ENCODE results near the gene HPS4. TPM values are rescaled to one million over a fixed set of nuclear protein-coding genes. Genes with fewer than 3 reads are reported as not detected.
"Not testable (repeated sequence)": the region's sequence is repeated elsewhere in the genome, so short reads cannot be mapped to it uniquely, and the experiment has no call there.

HPS4 gene
- total RNA-seq, 1 experiment from 2014 or later, result 19.9 TPM

DNA sequence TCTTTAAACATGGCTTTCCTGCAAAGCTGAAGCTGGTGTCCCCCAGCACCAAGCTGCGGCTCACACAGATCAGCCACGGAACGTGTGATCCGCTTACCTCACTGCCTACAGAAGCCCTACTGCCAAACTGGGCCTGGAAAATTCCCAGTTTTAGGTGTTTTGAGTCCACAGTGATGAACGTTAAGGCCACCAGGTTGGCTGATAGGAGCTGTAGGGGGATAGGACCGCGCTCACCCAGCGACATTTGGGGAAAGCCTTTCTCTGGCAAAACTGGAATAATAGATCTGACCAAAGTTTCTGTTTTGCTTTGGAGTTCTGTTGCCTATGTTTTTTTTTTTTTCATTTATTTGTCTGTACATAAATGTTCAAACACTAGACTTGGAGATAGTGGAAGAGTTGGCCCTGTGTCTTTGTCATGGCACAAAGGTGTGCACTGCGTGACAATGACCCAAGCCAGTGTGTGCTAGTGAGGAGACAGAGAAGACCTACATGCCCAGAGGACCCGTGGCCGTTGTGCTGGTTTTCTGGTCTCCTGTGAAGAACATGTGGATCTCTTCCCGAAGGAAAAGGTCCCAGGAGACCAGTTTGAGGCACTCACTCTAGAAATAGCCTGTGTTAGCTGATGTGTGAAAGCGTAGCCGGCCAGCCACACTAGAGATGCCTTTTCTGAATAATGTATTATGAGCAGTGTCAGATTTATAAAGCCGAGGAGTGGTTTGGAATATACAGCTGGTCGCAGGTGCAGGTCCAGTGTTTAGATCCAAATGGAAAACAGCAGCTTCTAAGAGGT is 39.5 kb downstream of the HPS4 start:
- DNase-seq (no peak), ATAC-seq (no peak)
- POLR2A ChIA-PET (ENCODE audit: unreplicated experiment), result no interaction called here
- no peak overlapping the region for H3K4me2 ChIP-seq (ENCODE audit: low read length)
- BruUV-seq (replicated peaks), result no TSS peak
- no peaks in the 10 kb centered on the region for H4K20me1 ChIP-seq (ENCODE audit: low read length)
- CTCF ChIA-PET, result interaction anchor here (0.5 kb wide), 1 partner anchor 1262 kb away, joined by 11 read pairs; no protein-coding TSS in a partner anchor
- H3K4me1 ChIP-seq (ENCODE audit: insufficient read depth, low read length), result no peaks in the 10 kb centered on the region
- H3K9me2 ChIP-seq (replicated peaks; ENCODE audit: low read length), result no peaks in the 10 kb centered on the region
- TF ChIP-seq EZH2phosphoT487 (IDR thresholded peaks at IDR 0.05; ENCODE audit: borderline replicate concordance, low read length) (no peak), CTCF (conservative IDR thresholded peaks at IDR 0.05; ENCODE audit: low read depth, low read length) (no peak), EZH2 (IDR thresholded peaks at IDR 0.05; ENCODE audit: low read length, unreplicated experiment) (no peak)
- no peaks in the 10 kb centered on the region for H3K9me3 ChIP-seq (ENCODE audit: low read length)
- no peak overlapping the region for H3K9ac ChIP-seq (ENCODE audit: low read length)
- no peaks in the 10 kb centered on the region for H3F3A ChIP-seq (ENCODE audit: low read length, unreplicated experiment)
- no peak overlapping the region for H2AFZ ChIP-seq (ENCODE audit: low read length)
- no peaks in the 10 kb centered on the region for H3K36me3 ChIP-seq (ENCODE audit: low read depth, low read length)
- H3K27ac ChIP-seq (ENCODE audit: low read length), result no peak overlapping the region
- no peak overlapping the region for H3K4me3 ChIP-seq (ENCODE audit: low read length)
- no peaks in the 10 kb centered on the region for H3K79me2 ChIP-seq (ENCODE audit: low read length)
- intact Hi-C loops (cut with micrococcal nuclease), result no loop called here
- no peaks in the 10 kb centered on the region for H3K27me3 ChIP-seq (ENCODE audit: low read length)

DNA sequence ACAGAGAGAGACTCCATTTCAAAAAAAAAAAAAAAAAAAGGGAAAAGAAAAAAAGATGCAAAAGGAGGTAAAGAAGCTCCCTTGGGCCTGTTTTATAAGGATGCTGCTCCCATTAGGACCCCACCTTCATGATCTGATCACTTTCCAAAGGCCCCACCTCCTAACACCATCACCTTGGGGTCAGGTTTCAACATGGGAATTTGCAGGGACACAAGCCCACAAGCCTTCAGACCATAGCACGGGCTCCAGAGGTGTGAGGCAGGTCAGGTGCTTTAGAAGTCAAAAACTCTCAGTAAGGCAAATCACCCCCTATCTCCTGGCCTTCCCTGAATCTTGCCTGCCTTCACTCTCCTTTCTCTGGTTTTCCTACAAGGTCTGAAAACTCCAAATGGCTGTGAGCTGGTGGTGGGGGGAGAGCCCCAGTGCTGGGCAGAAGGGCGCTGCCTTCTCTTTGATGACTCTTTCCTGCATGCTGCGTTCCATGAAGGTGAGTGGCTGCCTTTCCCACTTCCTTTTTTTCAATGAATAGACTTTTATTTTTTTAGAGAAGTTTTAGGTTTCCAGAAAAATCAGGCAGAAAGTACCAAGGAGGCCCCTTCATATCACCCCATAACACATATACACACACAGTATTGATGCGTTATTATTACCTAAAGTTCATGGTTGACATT is 41.4 kb downstream of the HPS4 start:
- Histone ChIP-seq H3K36me3 (ENCODE audit: low read depth, low read length) (no peaks in the 10 kb centered on the region), H3K27ac (ENCODE audit: low read length) (no peak overlapping the region), H3K79me2 (ENCODE audit: low read length) (no peaks in the 10 kb centered on the region), H2AFZ (ENCODE audit: low read length) (no peak overlapping the region), H3F3A (ENCODE audit: low read length, unreplicated experiment) (no peaks in the 10 kb centered on the region), H3K4me2 (ENCODE audit: low read length) (no peak overlapping the region), H3K4me1 (ENCODE audit: insufficient read depth, low read length) (no peaks in the 10 kb centered on the region), H3K9ac (ENCODE audit: low read length) (no peak overlapping the region), H3K9me2 (replicated peaks; ENCODE audit: low read length) (no peaks in the 10 kb centered on the region), H3K27me3 (ENCODE audit: low read length) (no peaks in the 10 kb centered on the region), H3K4me3 (ENCODE audit: low read length) (no peak overlapping the region), H4K20me1 (ENCODE audit: low read length) (no peaks in the 10 kb centered on the region), H3K9me3 (ENCODE audit: low read length) (no peaks in the 10 kb centered on the region)
- ChIA-PET POLR2A (ENCODE audit: unreplicated experiment) (no interaction called here), CTCF (no interaction called here)
- TF ChIP-seq EZH2 (IDR thresholded peaks at IDR 0.05; ENCODE audit: low read length, unreplicated experiment) (no peak), EZH2phosphoT487 (IDR thresholded peaks at IDR 0.05; ENCODE audit: borderline replicate concordance, low read length) (no peak), CTCF (conservative IDR thresholded peaks at IDR 0.05; ENCODE audit: low read depth, low read length) (no peak)
- intact Hi-C loops (cut with micrococcal nuclease), result no loop called here
- no TSS peak for BruUV-seq (replicated peaks)
- ATAC-seq, result no peak
- DNase-seq, result no peak

- H3F3A ChIP-seq (ENCODE audit: low read length, unreplicated experiment), result no peaks in the 10 kb centered on the region
- H3K9me2 ChIP-seq (replicated peaks; ENCODE audit: low read length), result no peaks in the 10 kb centered on the region
- no peak overlapping the region for H3K4me2 ChIP-seq (ENCODE audit: low read length)
- H3K4me3 ChIP-seq (ENCODE audit: low read length), result no peak overlapping the region
- H3K27ac ChIP-seq (ENCODE audit: low read length), result no peak overlapping the region
- no peaks in the 10 kb centered on the region; the same call in 1 of the 2 replicates for H3K4me1 ChIP-seq (ENCODE audit: insufficient read depth, low read length)
- no peaks in the 10 kb centered on the region for H3K36me3 ChIP-seq (ENCODE audit: low read depth, low read length)
- no peak for DNase-seq
- POLR2A ChIA-PET (ENCODE audit: unreplicated experiment), result no interaction called here
- no peaks in the 10 kb centered on the region for H3K79me2 ChIP-seq (ENCODE audit: low read length)
- H3K9me3 ChIP-seq (ENCODE audit: low read length), result no peaks in the 10 kb centered on the region
- intact Hi-C loops (cut with micrococcal nuclease), result no loop called here
- no peak overlapping the region for H3K9ac ChIP-seq (ENCODE audit: low read length)
- no peaks in the 10 kb centered on the region for H4K20me1 ChIP-seq (ENCODE audit: low read length)
- CTCF ChIA-PET, result no interaction called here
- TF ChIP-seq EZH2phosphoT487 (IDR thresholded peaks at IDR 0.05; ENCODE audit: borderline replicate concordance, low read length), result no peak
- no peak for TF ChIP-seq CTCF (conservative IDR thresholded peaks at IDR 0.05; ENCODE audit: low read depth, low read length)
- TF ChIP-seq EZH2 (IDR thresholded peaks at IDR 0.05; ENCODE audit: low read length, unreplicated experiment), result no peak
- ATAC-seq, result no peak
- no TSS peak for BruUV-seq (replicated peaks)
- no peaks in the 10 kb centered on the region for H3K27me3 ChIP-seq (ENCODE audit: low read length)
- no peak overlapping the region for H2AFZ ChIP-seq (ENCODE audit: low read length)
These were observed 44.0 kb downstream of the HPS4 start for GRCh38 chr22:26439559-26439958.

DNA sequence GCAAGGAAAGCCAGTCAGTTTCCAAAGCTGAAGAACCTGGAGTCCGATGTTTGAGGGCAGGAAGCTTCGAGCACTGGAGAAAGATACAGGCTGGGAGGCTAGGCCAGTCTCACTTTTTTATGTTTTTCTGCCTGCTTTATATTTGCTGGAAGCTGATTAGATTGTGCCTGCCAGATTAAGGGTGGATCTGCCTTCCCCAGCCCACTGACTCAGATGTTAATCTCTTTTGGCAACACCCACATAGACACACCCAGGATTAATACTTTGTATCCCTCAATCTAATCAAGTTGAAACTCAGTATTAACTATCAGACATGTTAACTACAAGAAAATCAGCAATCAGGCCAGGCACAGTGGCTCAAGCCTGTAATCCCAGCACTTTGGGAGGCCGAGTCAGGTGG is 44.8 kb downstream of the HPS4 start:
- BruUV-seq (replicated peaks); H3K36me3 ChIP-seq (ENCODE audit: low read depth, low read length); H3K27me3 ChIP-seq (ENCODE audit: low read length); DNase-seq; H2AFZ ChIP-seq (ENCODE audit: low read length); H3K4me2 ChIP-seq (ENCODE audit: low read length); H3K9me3 ChIP-seq (ENCODE audit: low read length); intact Hi-C loops (cut with micrococcal nuclease); ATAC-seq; H3K4me3 ChIP-seq (ENCODE audit: low read length); H3F3A ChIP-seq (ENCODE audit: low read length, unreplicated experiment); H3K79me2 ChIP-seq (ENCODE audit: low read length); H3K4me1 ChIP-seq (ENCODE audit: insufficient read depth, low read length); H3K9me2 ChIP-seq (replicated peaks; ENCODE audit: low read length); H4K20me1 ChIP-seq (ENCODE audit: low read length); CTCF ChIA-PET; H3K9ac ChIP-seq (ENCODE audit: low read length); POLR2A ChIA-PET (ENCODE audit: unreplicated experiment); H3K27ac ChIP-seq (ENCODE audit: low read length): not testable (repeated sequence)

All from PC-3 (cell line).